Natural killer cell (primary cell): ENCODE data around the gene YWHAE. TPM values are rescaled to one million over a fixed set of nuclear protein-coding genes. Genes with fewer than 3 reads are reported as not detected.
"Not testable (repeated sequence)": the region's sequence is repeated elsewhere in the genome, so short reads cannot be mapped to it uniquely, and the experiment has no call there.

ENCODE experiments used
- ATAC-seq, 3 donors: fragments of 150-1000 bp in 2 of 3; fragments of 200-7000 bp in 1 of 3; cut with Tn5 transposase; 1 replicate in 1 of 3; 2 replicates in 2 of 3; pipeline ENCODE4 v1.10.0; 2021; ENCODE audit warnings: mild to moderate bottlenecking in 2 of 3, moderate library complexity in 2 of 3
- DNase-seq, 2 donors: peaks; one replicate each; pipeline versions ENCODE4 v3.0.0 to v3.0.0-alpha.2; 2013 to 2021; ENCODE audit warnings: mixed read lengths in 1 of 2
- H3K27ac ChIP-seq: one replicate; pipeline ENCODE4 v1.5.1; 2013; ENCODE audit warnings: mild to moderate bottlenecking, low read length
- H3K27me3 ChIP-seq: one replicate; pipeline ENCODE4 v1.6.1; 2013; ENCODE audit warnings: low read length; ENCODE audit not compliant: control insufficient read depth, insufficient read depth
- H3K36me3 ChIP-seq: one replicate; pipeline ENCODE4 v1.6.1; 2013; ENCODE audit warnings: low read length; ENCODE audit not compliant: control insufficient read depth, insufficient read depth
- H3K4me1 ChIP-seq: one replicate; pipeline ENCODE4 v1.6.1; 2013; ENCODE audit warnings: low read length; ENCODE audit not compliant: control insufficient read depth, insufficient read depth
- H3K4me3 ChIP-seq: one replicate; pipeline ENCODE4 v1.5.1; 2013; ENCODE audit warnings: low read length
- H3K9me3 ChIP-seq: one replicate; pipeline ENCODE4 v1.6.1; 2013; ENCODE audit warnings: low read length; ENCODE audit not compliant: control insufficient read depth, insufficient read depth
- H3K27ac Mint-ChIP-seq, 2 donors: one replicate each; pipeline ENCODE4 v1.8.0; 2022; ENCODE audit warnings: mild to moderate bottlenecking in 2 of 2, mixed read lengths in 2 of 2, moderate library complexity in 1 of 2
- H3K27me3 Mint-ChIP-seq, 2 donors: one replicate each; pipeline ENCODE4 v1.8.0; 2022; ENCODE audit warnings: low read depth in 2 of 2, mixed read lengths in 2 of 2
- H3K36me3 Mint-ChIP-seq: one replicate; pipeline ENCODE4 v1.8.0; 2022; ENCODE audit warnings: mixed read lengths
- H3K4me1 Mint-ChIP-seq, 2 donors: one replicate each; pipeline ENCODE4 v1.8.0; 2022; ENCODE audit warnings: mixed read lengths in 2 of 2
- H3K4me3 Mint-ChIP-seq: one replicate; pipeline ENCODE4 v1.8.0; 2022; ENCODE audit warnings: mild to moderate bottlenecking, moderate library complexity, mixed read lengths
- H3K9me3 Mint-ChIP-seq, 2 donors: one replicate each; pipeline ENCODE4 v1.8.0; 2022; ENCODE audit warnings: mixed read lengths in 2 of 2
- WGBS: methylation state at CpG from one replicate; pipeline ENCODE4 v1.1.7; 2013; ENCODE audit warnings: missing lambda C conversion rate; ENCODE audit not compliant: insufficient coverage; 5-methylcytosine and 5-hydroxymethylcytosine counted together
- intact Hi-C: fragments of 100-400 bp; cut with micrococcal nuclease; formaldehyde crosslinking; loops from one replicate; pipeline ENCODE4 v1.14.2; 2022
- total RNA-seq, 4 donors: library from RNA; stranded (reverse); fragments of 120-200 nt in 1 of 4; gene quantifications; one replicate each; pipeline versions ENCODE4 v1.2.3 to v1.2.4, GENCODE V29; 2013 to 2022
- TF ChIP-seq, protein P1 (sequence below): fragments of 200-600 bp; IDR thresholded peaks from one replicate; pipeline ENCODE4 v1.8.0; 2022; ENCODE audit warnings: antibody characterized with exemption

Gene YWHAE
- total RNA-seq, 3 donors from 2014 or later (not counting 1 experiment from before 2014, with no cell fraction given) = 116 to 134 (median 132) TPM

- intact Hi-C loops = no loop called here
- peak overlapping the region in 1 of 2 donors; percentile 29 for H3K27ac Mint-ChIP-seq
- no peak overlapping the region for H3K4me3 Mint-ChIP-seq
- no peaks in the 10 kb centered on the region for H3K9me3 Mint-ChIP-seq
- H3K36me3 Mint-ChIP-seq = no peaks in the 10 kb centered on the region
- ATAC-seq (no peak), DNase-seq (no peak)
- Histone ChIP-seq H3K27me3 (no peaks in the 10 kb centered on the region), H3K36me3 (peaks cover 35% of the 10 kb centered on the region), H3K4me1 (no peaks in the 10 kb centered on the region), H3K27ac (no peak overlapping the region), H3K4me3 (no peak overlapping the region), H3K9me3 (no peaks in the 10 kb centered on the region)
- no peaks in the 10 kb centered on the region for H3K27me3 Mint-ChIP-seq
- TF ChIP-seq, protein P1, sequence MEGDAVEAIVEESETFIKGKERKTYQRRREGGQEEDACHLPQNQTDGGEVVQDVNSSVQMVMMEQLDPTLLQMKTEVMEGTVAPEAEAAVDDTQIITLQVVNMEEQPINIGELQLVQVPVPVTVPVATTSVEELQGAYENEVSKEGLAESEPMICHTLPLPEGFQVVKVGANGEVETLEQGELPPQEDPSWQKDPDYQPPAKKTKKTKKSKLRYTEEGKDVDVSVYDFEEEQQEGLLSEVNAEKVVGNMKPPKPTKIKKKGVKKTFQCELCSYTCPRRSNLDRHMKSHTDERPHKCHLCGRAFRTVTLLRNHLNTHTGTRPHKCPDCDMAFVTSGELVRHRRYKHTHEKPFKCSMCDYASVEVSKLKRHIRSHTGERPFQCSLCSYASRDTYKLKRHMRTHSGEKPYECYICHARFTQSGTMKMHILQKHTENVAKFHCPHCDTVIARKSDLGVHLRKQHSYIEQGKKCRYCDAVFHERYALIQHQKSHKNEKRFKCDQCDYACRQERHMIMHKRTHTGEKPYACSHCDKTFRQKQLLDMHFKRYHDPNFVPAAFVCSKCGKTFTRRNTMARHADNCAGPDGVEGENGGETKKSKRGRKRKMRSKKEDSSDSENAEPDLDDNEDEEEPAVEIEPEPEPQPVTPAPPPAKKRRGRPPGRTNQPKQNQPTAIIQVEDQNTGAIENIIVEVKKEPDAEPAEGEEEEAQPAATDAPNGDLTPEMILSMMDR = no peak
- H3K4me1 Mint-ChIP-seq = peaks cover 0 to 5% of the 10 kb centered on the region in 2 donors
- WGBS = no CpG with 5 or more reads among the region's 2 CpGs
These were observed 21.0 kb upstream of the YWHAE start for GRCh38 chr17:1420981-1421380.

DNA sequence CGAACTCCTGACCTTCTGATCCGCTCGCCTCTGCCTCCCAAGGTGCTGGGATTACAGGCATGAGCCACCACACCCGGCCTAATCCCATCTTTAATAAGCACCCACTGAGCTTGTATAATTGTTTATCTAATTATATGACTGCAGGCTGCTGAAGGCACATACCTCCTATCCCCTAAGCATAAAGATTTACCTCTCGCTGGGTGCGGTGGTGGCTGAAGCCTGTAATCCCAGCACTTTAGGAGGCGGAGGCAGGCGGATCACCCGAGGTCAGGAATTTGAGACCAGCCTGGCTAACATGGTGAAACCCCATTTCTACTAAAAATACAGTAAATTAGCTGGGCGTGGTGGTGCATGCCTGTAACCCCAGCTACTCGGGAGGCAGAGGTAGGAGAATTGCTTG, 20.1 kb upstream of the YWHAE start:
- ATAC-seq (no peak), DNase-seq (no peak)
- Mint-ChIP-seq H3K36me3 (no peaks in the 10 kb centered on the region), H3K9me3 (no peaks in the 10 kb centered on the region), H3K4me3 (no peak overlapping the region), H3K4me1 (peaks cover 0 to 5% of the 10 kb centered on the region in 2 donors), H3K27ac (no peak overlapping the region), H3K27me3 (no peaks in the 10 kb centered on the region)
- Histone ChIP-seq H3K4me3 (no peak overlapping the region), H3K36me3 (peaks cover 35% of the 10 kb centered on the region), H3K4me1 (no peaks in the 10 kb centered on the region), H3K9me3 (no peaks in the 10 kb centered on the region), H3K27ac (no peak overlapping the region), H3K27me3 (no peaks in the 10 kb centered on the region)
- 97% methylated on average over 11 of the region's 11 CpGs for WGBS
- TF ChIP-seq, protein P1 = no peak
- intact Hi-C loops = no loop called here

DNA sequence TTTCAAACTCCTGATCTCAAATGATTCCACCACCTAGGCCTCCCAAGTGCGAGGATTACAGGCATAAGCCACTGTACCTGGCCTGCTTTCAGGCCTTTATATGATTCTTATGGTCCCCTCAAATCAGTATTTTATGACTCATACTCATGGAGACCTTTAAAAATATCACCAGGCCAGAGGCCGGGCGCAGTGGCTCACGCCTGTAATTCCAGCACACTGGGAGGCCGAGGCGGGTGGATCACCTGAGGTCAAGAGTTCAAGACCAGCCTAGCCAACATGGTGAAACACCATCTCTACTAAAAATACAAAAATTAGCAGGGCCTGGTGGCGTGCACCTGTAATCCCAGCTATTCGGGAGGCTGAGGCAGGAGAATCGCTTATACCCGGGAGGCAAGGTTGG, 18.5 kb upstream of the YWHAE start:
- H3K4me3 ChIP-seq, H3K4me1 Mint-ChIP-seq, H3K27me3 Mint-ChIP-seq, H3K36me3 Mint-ChIP-seq, intact Hi-C loops, H3K4me3 Mint-ChIP-seq, H3K9me3 Mint-ChIP-seq, H3K27ac ChIP-seq, H3K4me1 ChIP-seq, H3K27ac Mint-ChIP-seq, ATAC-seq, H3K9me3 ChIP-seq, H3K27me3 ChIP-seq, DNase-seq: not testable (repeated sequence)
- H3K36me3 ChIP-seq = peaks cover 27% of the 10 kb centered on the region
- 98% methylated on average over 10 of the region's 10 CpGs for WGBS

DNA sequence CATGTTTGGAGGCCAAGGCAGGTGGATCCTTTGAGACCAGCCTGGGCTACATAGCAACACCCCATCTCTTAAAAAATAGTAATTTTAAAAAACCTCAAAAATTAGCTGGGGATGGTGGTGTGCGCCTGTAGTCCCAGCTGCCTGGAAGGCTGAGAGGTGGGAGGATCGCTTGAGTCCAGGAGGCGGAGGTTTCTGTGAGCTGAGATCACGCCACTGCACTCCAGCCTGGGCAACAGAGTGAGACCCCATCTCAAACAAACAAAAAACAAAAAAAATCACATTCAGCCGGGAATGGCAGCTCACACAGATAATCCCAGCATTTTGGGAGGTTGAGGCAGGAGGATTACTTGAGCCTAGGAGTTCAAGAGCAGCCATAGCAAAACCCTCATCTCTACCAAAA, 16.4 kb upstream of the YWHAE start:
- no peaks in the 10 kb centered on the region for H3K27me3 Mint-ChIP-seq
- TF ChIP-seq, protein P1 = no peak
- intact Hi-C loops = no loop called here
- WGBS = 100% methylated on average over 4 of the region's 5 CpGs
- Histone ChIP-seq H3K27me3 (no peaks in the 10 kb centered on the region), H3K9me3 (no peaks in the 10 kb centered on the region), H3K4me3 (no peak overlapping the region), H3K4me1 (no peaks in the 10 kb centered on the region), H3K27ac (no peak overlapping the region), H3K36me3 (peaks cover 11% of the 10 kb centered on the region)
- H3K9me3 Mint-ChIP-seq = no peaks in the 10 kb centered on the region
- ATAC-seq = no peak
- H3K27ac Mint-ChIP-seq = no peak overlapping the region
- DNase-seq = no peak
- no peak overlapping the region for H3K4me3 Mint-ChIP-seq
- no peaks in the 10 kb centered on the region for H3K36me3 Mint-ChIP-seq
- peaks cover 0 to 8% of the 10 kb centered on the region in 2 donors for H3K4me1 Mint-ChIP-seq
